Measurements from ENCODE around the gene PPP1R9A.

PPP1R9A gene

DNA sequence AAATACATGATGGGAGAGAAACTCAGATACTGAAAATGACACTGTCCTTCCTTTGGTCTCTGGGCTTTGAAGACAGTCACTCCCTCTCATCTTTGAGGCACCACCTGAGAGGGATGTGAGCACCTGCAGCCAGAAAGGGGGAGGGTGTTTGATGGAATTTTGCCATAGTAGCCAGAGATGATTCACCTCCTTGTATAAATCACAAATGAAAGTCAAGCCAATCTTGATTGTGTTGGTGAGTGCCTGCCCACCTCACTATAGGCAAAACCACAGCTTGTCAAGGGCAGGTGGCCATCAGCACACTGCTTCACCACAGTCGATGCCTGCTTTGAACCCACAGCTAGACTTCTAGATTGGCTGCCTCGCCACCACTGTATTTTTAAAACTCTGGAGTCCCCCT lies 368.7 kb downstream of the PPP1R9A start:
- no peak overlapping the region for H3K4me3 ChIP-seq (ENCODE audit: low read depth, low read length)
- TF ChIP-seq, protein P1, sequence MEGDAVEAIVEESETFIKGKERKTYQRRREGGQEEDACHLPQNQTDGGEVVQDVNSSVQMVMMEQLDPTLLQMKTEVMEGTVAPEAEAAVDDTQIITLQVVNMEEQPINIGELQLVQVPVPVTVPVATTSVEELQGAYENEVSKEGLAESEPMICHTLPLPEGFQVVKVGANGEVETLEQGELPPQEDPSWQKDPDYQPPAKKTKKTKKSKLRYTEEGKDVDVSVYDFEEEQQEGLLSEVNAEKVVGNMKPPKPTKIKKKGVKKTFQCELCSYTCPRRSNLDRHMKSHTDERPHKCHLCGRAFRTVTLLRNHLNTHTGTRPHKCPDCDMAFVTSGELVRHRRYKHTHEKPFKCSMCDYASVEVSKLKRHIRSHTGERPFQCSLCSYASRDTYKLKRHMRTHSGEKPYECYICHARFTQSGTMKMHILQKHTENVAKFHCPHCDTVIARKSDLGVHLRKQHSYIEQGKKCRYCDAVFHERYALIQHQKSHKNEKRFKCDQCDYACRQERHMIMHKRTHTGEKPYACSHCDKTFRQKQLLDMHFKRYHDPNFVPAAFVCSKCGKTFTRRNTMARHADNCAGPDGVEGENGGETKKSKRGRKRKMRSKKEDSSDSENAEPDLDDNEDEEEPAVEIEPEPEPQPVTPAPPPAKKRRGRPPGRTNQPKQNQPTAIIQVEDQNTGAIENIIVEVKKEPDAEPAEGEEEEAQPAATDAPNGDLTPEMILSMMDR (IDR thresholded peaks at IDR 0.05; ENCODE audit: low read depth, low read length, missing control alignments): no peak
- in situ Hi-C loops (cut with HindIII; ENCODE audit: low sequenced_read_pairs): no loop called here
- DNase-seq (ENCODE audit: low read depth): no peak

DNA sequence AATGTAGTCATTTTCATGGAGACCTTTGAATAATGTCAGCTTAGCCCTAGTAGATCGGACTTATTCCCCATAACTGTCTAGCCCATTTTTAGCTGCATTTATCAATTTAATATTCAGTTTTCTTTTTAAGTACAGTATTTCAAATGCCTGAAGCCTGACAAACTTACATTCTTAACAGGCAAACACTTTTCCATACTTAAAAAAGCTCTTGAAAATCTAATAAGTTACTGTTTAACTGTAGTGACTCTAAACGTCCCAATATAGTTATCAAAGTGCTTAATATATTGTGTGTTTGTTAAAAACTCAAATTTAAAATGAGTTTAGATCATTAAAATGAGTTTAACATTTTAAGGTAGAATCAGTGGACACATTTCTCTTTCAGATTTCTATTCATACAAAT lies 372.0 kb downstream of the PPP1R9A start:
- in situ Hi-C loops (cut with HindIII; ENCODE audit: low sequenced_read_pairs): no loop called here
- TF ChIP-seq, protein P1 (IDR thresholded peaks at IDR 0.05; ENCODE audit: low read depth, low read length, missing control alignments): no peak
- DNase-seq (ENCODE audit: low read depth): no peak
- H3K4me3 ChIP-seq (ENCODE audit: low read depth, low read length): no peak overlapping the region

- no peak overlapping the region for H3K4me3 ChIP-seq (ENCODE audit: low read depth, low read length)
- TF ChIP-seq, protein P1 (IDR thresholded peaks at IDR 0.05; ENCODE audit: low read depth, low read length, missing control alignments): no peak
- in situ Hi-C loops (cut with HindIII; ENCODE audit: low sequenced_read_pairs): no loop called here
- DNase-seq (ENCODE audit: low read depth): no peak
Measured at GRCh38 chr7:95286096-95286495, 378.7 kb downstream of the PPP1R9A start.

- H3K4me3 ChIP-seq (ENCODE audit: low read depth, low read length): no peak overlapping the region
- in situ Hi-C loops (cut with HindIII; ENCODE audit: low sequenced_read_pairs): no loop called here
- DNase-seq (ENCODE audit: low read depth): no peak
- TF ChIP-seq, protein P1 (IDR thresholded peaks at IDR 0.05; ENCODE audit: low read depth, low read length, missing control alignments): no peak
Measured at GRCh38 chr7:95290166-95290830, 382.9 kb downstream of the PPP1R9A start.

- no peak for DNase-seq (ENCODE audit: low read depth)
- TF ChIP-seq, protein P1 (IDR thresholded peaks at IDR 0.05; ENCODE audit: low read depth, low read length, missing control alignments): no peak
- in situ Hi-C loops (cut with HindIII; ENCODE audit: low sequenced_read_pairs): no loop called here
- H3K4me3 ChIP-seq (ENCODE audit: low read depth, low read length): no peak overlapping the region
Measured at GRCh38 chr7:95295397-95295796, 388.0 kb downstream of the PPP1R9A start.

GRCh38 chr7:95296456-95296855 lies 389.1 kb downstream of the PPP1R9A start:
- no peak for DNase-seq (ENCODE audit: low read depth)
- H3K4me3 ChIP-seq (ENCODE audit: low read depth, low read length): no peak overlapping the region
- TF ChIP-seq, protein P1 (IDR thresholded peaks at IDR 0.05; ENCODE audit: low read depth, low read length, missing control alignments): no peak
- in situ Hi-C loops (cut with HindIII; ENCODE audit: low sequenced_read_pairs): no loop called here

All from astrocyte of the cerebellum (primary cell).